HUDEP-2 (cell line): ENCODE measurements around the gene RNF32.
"Not testable (repeated sequence)": the region's sequence is repeated elsewhere in the genome, so short reads cannot be mapped to it uniquely, and the experiment has no call there.

Experiments
- DNase-seq, 76 experiments: peaks; one replicate each; lab custom pipeline; 2025; ENCODE audit not compliant: unreplicated experiment in 76 of 76; lab: John Stamatoyannopoulos, UW

Gene RNF32

GRCh38 chr7:156639426-156640256 lies 933 bp upstream of the RNF32 start:
- DNase-seq = peak in 52 of 76 experiments; percentile 8 to 69 (median 37)

DNA sequence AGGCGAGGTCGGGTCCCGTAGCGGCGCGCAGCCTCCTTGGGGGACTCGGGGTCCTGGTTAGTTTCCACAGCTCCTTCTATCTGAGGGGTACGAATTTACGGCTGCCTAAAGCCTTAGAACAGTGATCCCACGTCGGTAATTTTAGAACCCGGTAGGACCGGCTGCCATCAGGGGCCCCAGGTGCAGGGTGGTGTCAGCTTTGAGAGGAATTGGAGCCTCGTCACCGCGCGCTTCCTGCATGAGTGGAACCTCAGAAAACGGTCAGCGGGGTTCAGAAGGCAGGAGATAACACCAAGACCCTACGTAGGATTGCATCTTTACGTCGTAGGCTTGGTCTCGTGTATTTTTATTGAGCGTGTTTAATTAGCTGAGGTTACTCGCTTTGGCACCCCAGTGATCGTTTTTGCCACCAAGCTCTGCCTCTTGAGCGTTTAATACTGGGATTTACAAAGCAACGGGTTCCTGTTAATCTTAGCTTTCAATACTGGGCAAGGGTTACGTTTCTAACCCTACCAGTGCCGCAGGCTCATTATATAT lies 443 bp downstream of the RNF32 start:
- DNase-seq = peak in 49 of 76 experiments; percentile 14 to 77 (median 48)

GRCh38 chr7:156642306-156643045 lies 1.9 kb downstream of the RNF32 start:
- no peak for DNase-seq

- DNase-seq = not testable (repeated sequence)
These were observed 6.8 kb downstream of the RNF32 start for GRCh38 chr7:156647330-156647729.

GRCh38 chr7:156650042-156650441 lies 9.5 kb downstream of the RNF32 start:
- peak in 16 of 76 experiments; percentile 4 to 29 (median 14) for DNase-seq

GRCh38 chr7:156651474-156651873 lies 10.9 kb downstream of the RNF32 start:
- no peak for DNase-seq

- DNase-seq = no peak
These were observed 12.5 kb downstream of the RNF32 start for GRCh38 chr7:156652886-156653568.

DNA sequence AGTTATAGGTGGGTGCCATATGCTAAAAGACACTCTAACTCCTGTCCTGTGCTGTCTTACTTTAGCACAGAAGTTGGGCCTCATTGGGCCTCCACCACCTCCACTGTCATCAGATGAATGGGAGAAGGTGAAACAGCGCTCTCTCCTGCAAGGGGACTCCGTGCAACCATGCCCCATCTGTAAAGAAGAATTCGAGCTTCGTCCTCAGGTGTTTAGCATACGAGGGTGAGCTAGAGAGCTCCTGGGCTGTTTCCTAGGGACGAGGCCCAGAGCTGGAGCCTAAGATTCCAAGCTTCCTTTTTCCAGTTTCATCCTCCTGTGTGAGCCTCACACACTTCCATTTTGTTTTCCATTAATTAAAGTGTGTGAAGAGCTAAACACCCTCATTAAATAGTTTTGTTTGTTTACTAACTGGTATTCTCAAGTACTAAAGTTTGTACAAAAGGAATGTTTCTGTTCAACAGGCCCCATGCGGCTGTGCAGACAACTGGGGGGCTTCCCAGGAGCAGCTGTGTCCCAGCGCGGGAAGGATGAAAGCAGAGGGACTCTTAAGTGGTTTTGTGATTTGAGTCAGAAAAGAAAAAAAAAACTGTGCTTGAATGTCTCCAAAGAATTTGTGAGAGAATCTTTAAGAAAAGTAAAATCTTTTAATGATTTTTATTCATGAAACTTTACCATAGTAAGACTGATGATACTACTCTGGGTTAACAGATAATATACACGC lies 14.1 kb downstream of the RNF32 start:
- DNase-seq = no peak

DNA sequence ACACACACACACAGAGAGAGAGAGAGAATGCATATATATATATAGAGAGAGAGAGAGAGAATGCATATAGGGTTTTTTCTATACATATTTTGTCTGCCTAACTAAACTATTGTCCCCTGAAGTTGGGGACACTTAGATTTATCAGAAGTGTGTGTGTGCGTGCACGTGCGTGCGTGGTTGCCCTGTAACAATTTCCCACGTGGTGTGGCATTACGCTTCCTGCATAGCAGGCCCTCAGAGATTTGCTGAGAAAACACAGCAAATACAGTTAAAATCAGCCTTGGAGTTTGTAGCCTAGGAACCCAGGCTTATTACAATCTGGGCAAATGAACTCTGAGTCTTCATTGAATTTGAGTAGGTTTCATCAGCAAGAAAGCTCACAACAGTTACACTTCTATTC lies 14.7 kb downstream of the RNF32 start:
- no peak for DNase-seq

DNA sequence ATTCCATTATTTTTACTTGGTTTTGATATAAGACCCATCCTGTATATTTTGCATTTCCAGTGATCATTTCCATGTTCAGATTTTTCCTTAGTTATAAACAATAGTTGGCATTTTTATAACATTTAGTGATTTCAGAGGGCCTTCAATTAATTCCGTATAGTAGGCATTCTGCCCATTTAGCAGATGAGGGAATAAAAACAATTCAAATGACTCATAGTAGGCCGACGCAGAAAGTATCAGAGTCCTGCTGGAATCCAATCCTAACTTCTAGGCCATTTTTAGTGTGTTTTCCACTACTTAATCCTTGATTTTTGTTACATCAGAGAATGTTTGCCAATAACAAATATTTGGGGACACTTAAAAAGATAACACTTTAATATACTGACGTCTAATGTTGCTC lies 15.4 kb downstream of the RNF32 start:
- no peak for DNase-seq

DNA sequence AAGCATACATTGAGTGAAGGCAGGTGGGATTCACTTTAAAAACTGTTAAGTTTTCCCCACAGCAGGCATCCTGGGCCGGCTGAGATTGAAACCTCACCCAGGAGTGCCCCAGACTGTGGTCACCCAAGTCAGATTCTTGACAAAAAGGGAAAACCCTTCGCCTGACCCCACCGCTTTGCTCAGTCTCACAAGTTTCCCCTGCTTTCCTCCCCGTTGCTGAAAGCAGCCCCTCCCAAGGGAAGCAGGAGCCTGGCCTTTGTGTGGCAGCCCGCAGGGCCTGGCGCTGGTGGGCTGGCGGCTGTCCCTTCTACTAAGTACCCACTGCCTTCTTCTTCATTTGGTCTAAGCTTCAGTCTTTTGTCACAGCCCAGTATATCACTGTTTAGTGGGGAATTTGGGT lies 16.0 kb downstream of the RNF32 start:
- no peak for DNase-seq

DNA sequence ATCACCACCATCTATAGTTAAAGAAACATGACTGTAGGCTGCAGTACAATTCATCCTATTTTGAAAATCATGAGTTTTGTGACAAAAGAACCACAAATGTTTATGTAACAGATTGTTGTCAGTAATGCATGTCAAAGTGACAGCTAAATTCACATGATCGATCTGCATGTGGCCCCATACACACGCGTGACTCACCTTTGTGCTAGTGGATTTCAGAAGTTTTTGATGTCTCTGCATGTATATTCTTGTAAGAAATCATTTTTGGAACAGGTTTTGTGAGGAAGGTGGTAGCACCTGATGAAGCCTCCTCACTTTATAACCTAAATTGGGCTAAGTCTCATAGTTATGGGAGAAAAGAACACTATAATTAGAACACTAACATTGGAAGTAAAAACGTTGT lies 17.1 kb downstream of the RNF32 start:
- DNase-seq = no peak

GRCh38 chr7:156659203-156659602 lies 18.6 kb downstream of the RNF32 start:
- DNase-seq = no peak

- DNase-seq = no peak
These were observed 19.4 kb downstream of the RNF32 start for GRCh38 chr7:156659961-156660360.

GRCh38 chr7:156661637-156662036 lies 21.1 kb downstream of the RNF32 start:
- peak in 28 of 76 experiments; percentile 3 to 68 (median 32) for DNase-seq

- DNase-seq = no peak
These were observed 21.7 kb downstream of the RNF32 start for GRCh38 chr7:156662277-156662676.

- DNase-seq = no peak
These were observed 24.5 kb downstream of the RNF32 start for GRCh38 chr7:156665101-156665500.

DNA sequence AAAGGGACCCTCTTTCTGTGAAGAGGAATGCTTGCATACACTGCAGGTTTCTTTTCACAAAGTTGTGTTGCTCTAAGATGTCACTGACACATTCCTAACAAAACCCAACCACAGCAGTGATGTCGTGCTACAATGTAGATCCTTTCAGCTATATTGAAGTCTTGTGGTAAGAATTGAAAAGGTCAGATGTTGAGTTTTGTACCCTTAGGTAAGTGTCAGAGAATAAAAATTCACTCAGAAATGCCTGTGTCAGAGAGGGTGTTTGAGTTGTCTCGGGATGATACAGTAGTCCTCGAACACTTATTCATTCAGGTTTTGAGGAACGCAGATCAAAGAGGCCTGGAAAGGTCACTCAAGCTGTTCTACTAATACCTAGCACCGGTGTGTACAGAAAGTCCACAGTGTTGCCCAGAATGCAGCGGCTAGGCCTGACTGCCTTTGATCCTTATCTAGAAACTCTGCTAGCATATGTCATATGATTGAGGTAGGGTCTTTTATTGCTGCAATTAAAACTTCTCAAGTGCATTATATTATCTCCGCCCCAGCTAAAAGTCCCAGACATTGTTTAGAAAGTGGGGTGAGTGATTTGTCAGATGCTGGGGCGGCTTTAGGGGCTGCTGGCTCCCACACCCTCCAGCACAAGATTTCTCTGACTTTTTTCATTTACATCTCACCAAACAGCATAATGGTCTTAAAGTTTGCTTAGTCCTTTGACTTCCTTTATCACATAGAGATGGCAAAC lies 26.0 kb downstream of the RNF32 start:
- no peak for DNase-seq

GRCh38 chr7:156667110-156667426 lies 26.5 kb downstream of the RNF32 start:
- DNase-seq = no peak
